Activated B cell treated with CpG ODN at 0.5 μM for 24 hours (primary cell): ENCODE data around the gene ROR1. TPM values are rescaled to one million over a fixed set of nuclear protein-coding genes. Genes with fewer than 3 reads are reported as not detected.

Source experiments
- ATAC-seq: fragments of 200-7000 bp; cut with Tn5 transposase; one replicate; pipeline ENCODE4 v1.10.0; 2021; ENCODE audit warnings: low read depth, mild to moderate bottlenecking, moderate library complexity
- CTCF ChIA-PET: fragments of 350-600 bp; sonication (Branson Sonifier 250); formaldehyde crosslinking; loops from one replicate; lab custom pipeline; 2021; ENCODE audit warnings: antibody characterized with exemption; lab: Charles Lee
- POLR2A ChIA-PET: fragments of 350-600 bp; sonication (Branson Sonifier 250); formaldehyde crosslinking; loops from one replicate; lab custom pipeline; 2021; ENCODE audit warnings: antibody characterized with exemption; lab: Charles Lee
- DNase-seq: peaks from one replicate; pipeline ENCODE4 v3.0.0; 2022
- H3K27ac Mint-ChIP-seq: one replicate; pipeline ENCODE4 v1.8.0; 2020; ENCODE audit warnings: mixed read lengths
- H3K27me3 Mint-ChIP-seq: one replicate; pipeline ENCODE4 v1.8.0; 2021; ENCODE audit warnings: mixed read lengths
- H3K36me3 Mint-ChIP-seq: one replicate; pipeline ENCODE4 v1.8.0; 2021; ENCODE audit warnings: low read depth, mixed read lengths
- H3K4me1 Mint-ChIP-seq: one replicate; pipeline ENCODE4 v1.8.0; 2021; ENCODE audit warnings: mixed read lengths
- H3K4me3 Mint-ChIP-seq: one replicate; pipeline ENCODE4 v1.8.0; 2020; ENCODE audit warnings: mild to moderate bottlenecking, mixed read lengths
- H3K9me3 Mint-ChIP-seq: one replicate; pipeline ENCODE4 v1.8.0; 2020; ENCODE audit warnings: mixed read lengths
- intact Hi-C: fragments of 100-400 bp; cut with micrococcal nuclease; formaldehyde crosslinking; loops from one replicate; pipeline ENCODE4 v1.15.1; 2024
- total RNA-seq: library from RNA; stranded (reverse); gene quantifications from 2 replicates; pipeline ENCODE4 v1.2.3, GENCODE V29; 2022
- TF ChIP-seq, protein P1 (sequence below): fragments of 200-600 bp; IDR thresholded peaks from one replicate; pipeline ENCODE4 v1.8.0; 2022; ENCODE audit warnings: antibody characterized with exemption, mild to moderate bottlenecking

Gene ROR1
- total RNA-seq, 1 donor from 2014 or later, result 2.2 TPM

DNA sequence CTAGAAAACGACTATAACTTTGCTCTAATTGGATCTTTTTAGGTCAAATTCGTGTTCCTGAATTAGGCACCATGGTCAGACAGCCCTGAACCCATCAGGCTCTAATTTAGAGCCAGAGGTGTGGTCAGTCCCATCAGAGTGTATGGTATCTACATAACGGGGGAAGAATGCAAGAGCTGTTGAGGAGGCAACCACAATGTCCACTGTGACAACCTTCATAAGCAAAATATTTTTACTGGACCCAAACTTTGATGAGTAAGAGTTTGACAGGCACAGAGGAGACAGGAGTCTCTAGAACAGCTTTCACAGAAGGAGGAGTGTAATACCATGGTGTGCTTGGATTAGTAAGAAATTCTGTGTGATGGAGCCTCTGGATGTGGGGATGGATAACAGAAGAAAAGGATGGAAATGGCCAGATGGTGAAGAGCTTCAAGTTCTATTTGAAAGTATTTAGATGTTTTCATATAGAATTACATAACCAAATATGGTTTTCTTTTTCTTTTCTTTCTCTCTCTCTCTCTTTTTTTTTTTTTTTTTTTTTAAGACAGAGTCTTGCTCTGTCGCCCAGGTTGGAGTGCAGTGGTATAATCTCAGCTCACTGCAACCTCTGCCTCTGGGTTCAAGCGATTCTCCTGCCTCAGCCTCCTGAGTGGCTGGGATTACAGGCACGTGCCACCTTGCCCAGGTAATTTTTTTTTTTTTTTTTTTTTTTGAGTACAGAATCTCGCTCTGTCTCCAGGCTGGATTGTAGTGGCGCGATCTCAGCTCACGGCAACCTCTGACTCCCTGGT, 454.5 kb downstream of the ROR1 start:
- ChIA-PET POLR2A (no interaction called here), CTCF (no interaction called here)
- DNase-seq (no peak), ATAC-seq (no peak)
- no peak overlapping the region for H3K27ac Mint-ChIP-seq
- H3K27me3 Mint-ChIP-seq, result peaks cover 4% of the 10 kb centered on the region
- intact Hi-C loops, result no loop called here
- TF ChIP-seq, protein P1, sequence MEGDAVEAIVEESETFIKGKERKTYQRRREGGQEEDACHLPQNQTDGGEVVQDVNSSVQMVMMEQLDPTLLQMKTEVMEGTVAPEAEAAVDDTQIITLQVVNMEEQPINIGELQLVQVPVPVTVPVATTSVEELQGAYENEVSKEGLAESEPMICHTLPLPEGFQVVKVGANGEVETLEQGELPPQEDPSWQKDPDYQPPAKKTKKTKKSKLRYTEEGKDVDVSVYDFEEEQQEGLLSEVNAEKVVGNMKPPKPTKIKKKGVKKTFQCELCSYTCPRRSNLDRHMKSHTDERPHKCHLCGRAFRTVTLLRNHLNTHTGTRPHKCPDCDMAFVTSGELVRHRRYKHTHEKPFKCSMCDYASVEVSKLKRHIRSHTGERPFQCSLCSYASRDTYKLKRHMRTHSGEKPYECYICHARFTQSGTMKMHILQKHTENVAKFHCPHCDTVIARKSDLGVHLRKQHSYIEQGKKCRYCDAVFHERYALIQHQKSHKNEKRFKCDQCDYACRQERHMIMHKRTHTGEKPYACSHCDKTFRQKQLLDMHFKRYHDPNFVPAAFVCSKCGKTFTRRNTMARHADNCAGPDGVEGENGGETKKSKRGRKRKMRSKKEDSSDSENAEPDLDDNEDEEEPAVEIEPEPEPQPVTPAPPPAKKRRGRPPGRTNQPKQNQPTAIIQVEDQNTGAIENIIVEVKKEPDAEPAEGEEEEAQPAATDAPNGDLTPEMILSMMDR, result no peak
- no peaks in the 10 kb centered on the region for H3K36me3 Mint-ChIP-seq
- no peaks in the 10 kb centered on the region for H3K9me3 Mint-ChIP-seq
- H3K4me3 Mint-ChIP-seq, result no peak overlapping the region
- H3K4me1 Mint-ChIP-seq, result no peaks in the 10 kb centered on the region

DNA sequence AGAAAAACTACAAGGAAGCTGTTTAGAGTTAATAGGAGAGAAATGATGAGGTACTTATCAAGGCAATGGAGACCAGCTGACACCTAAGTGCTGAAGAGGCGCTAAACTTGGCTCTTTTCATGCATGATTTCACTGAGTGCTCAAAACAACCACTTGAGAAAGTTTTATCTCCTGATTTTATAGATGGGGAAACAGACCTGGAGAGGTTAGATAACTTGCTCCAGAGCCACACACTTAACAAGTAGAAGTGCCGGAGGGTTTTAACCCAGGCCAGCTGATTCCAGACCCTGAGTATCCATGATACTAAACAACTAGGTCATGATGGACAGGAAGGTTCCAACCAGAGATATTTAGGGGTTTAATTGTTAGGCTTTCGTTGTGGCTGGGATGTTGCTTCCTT, 455.5 kb downstream of the ROR1 start:
- CTCF ChIA-PET, result no interaction called here
- no peaks in the 10 kb centered on the region for H3K9me3 Mint-ChIP-seq
- H3K27ac Mint-ChIP-seq, result no peak overlapping the region
- ATAC-seq, result no peak
- H3K36me3 Mint-ChIP-seq, result no peaks in the 10 kb centered on the region
- no peak overlapping the region for H3K4me3 Mint-ChIP-seq
- no peaks in the 10 kb centered on the region for H3K4me1 Mint-ChIP-seq
- TF ChIP-seq, protein P1, result no peak
- H3K27me3 Mint-ChIP-seq, result peaks cover 7% of the 10 kb centered on the region
- intact Hi-C loops, result no loop called here
- DNase-seq, result no peak
- POLR2A ChIA-PET, result no interaction called here

Other genes with a start within 250 kb of the ROR1 start
- 20.6 and 20.8 TPM in 2 replicates for gene PGM1, start 180.6 kb upstream of the ROR1 start, total RNA-seq